H9 (cell line): ENCODE data around the gene MRTFB. TPM values are rescaled to one million over a fixed set of nuclear protein-coding genes. Genes with fewer than 3 reads are reported as not detected.

ENCODE experiments used
- DNase-seq: peaks from one replicate; pipeline ENCODE4 v3.0.0-alpha.2; 2017
- H2AFZ ChIP-seq: one replicate; pipeline ENCODE4 v1.6.1; 2013; ENCODE audit warnings: mild to moderate bottlenecking, low read length, control low read depth, moderate library complexity
- H2AK5ac ChIP-seq: 2 replicates; pipeline ENCODE4 v1.6.1; 2013; ENCODE audit warnings: low read length, control low read depth, mixed read lengths; ENCODE audit not compliant: insufficient read length
- H2BK120ac ChIP-seq: one replicate; pipeline ENCODE4 v1.6.1; 2013; ENCODE audit warnings: low read depth, mild to moderate bottlenecking, low read length, control low read depth, inconsistent platforms; ENCODE audit not compliant: poor library complexity, severe bottlenecking
- H2BK12ac ChIP-seq: 2 replicates; pipeline ENCODE4 v1.6.1; 2013; ENCODE audit warnings: low read length, control low read depth, mixed read lengths, low read depth; ENCODE audit not compliant: insufficient read length
- H2BK15ac ChIP-seq: 2 replicates; pipeline ENCODE4 v1.6.1; 2013; ENCODE audit warnings: low read depth, low read length, control low read depth
- H2BK20ac ChIP-seq: one replicate; pipeline ENCODE4 v1.6.1; 2013; ENCODE audit warnings: low read depth, mild to moderate bottlenecking, low read length, control low read depth, inconsistent platforms; ENCODE audit not compliant: poor library complexity, severe bottlenecking
- H2BK5ac ChIP-seq: 2 replicates; pipeline ENCODE4 v1.6.1; 2013; ENCODE audit warnings: low read length, control low read depth, mixed read lengths; ENCODE audit not compliant: insufficient read length
- H3K14ac ChIP-seq: 2 replicates; pipeline ENCODE4 v1.6.1; 2013; ENCODE audit warnings: low read length, control low read depth; ENCODE audit not compliant: insufficient read depth
- H3K18ac ChIP-seq: 2 replicates; pipeline ENCODE4 v1.6.1; 2013; ENCODE audit warnings: low read depth, mild to moderate bottlenecking, mixed read lengths, low read length, control low read depth; ENCODE audit not compliant: insufficient read length
- H3K23ac ChIP-seq: 2 replicates; pipeline ENCODE4 v1.6.1; 2013; ENCODE audit warnings: low read length, control low read depth, mixed read lengths, low read depth; ENCODE audit not compliant: insufficient read length
- H3K23me2 ChIP-seq: 2 replicates; pipeline ENCODE4 v1.6.1; 2013; ENCODE audit warnings: low read depth, mild to moderate bottlenecking, mixed read lengths, low read length, control low read depth; ENCODE audit not compliant: insufficient read length, poor library complexity, severe bottlenecking
- H3K27ac ChIP-seq: 2 replicates; pipeline ENCODE4 v1.5.1; 2013; ENCODE audit warnings: low read length, control low read depth, mixed read lengths, low read depth; ENCODE audit not compliant: insufficient read length
- H3K27me3 ChIP-seq: 2 replicates; pipeline ENCODE4 v1.6.1; 2013; ENCODE audit warnings: low read length, control low read depth, inconsistent platforms; ENCODE audit not compliant: insufficient read depth
- H3K4ac ChIP-seq: 2 replicates; pipeline ENCODE4 v1.6.1; 2013; ENCODE audit warnings: low read depth, mild to moderate bottlenecking, control low read depth, inconsistent platforms, low read length, moderate library complexity
- H3K4me1 ChIP-seq: 2 replicates; pipeline ENCODE4 v1.6.1; 2013; ENCODE audit warnings: low read length, control low read depth, inconsistent platforms; ENCODE audit not compliant: insufficient read depth
- H3K4me2 ChIP-seq: 2 replicates; pipeline ENCODE4 v1.6.1; 2013; ENCODE audit warnings: low read length, control low read depth, mixed read lengths; ENCODE audit not compliant: insufficient read length, insufficient read depth
- H3K56ac ChIP-seq: 2 replicates; pipeline ENCODE4 v1.6.1; 2013; ENCODE audit warnings: low read depth, mild to moderate bottlenecking, mixed read lengths, low read length, control low read depth; ENCODE audit not compliant: insufficient read length
- H3K79me1 ChIP-seq: 2 replicates; pipeline ENCODE4 v1.6.1; 2013; ENCODE audit warnings: low read depth, mild to moderate bottlenecking, moderate library complexity, low read length, control low read depth, inconsistent platforms; ENCODE audit not compliant: insufficient read depth, poor library complexity, severe bottlenecking
- H3K79me2 ChIP-seq: 2 replicates; pipeline ENCODE4 v1.6.1; 2013; ENCODE audit warnings: low read length, control low read depth, inconsistent platforms; ENCODE audit not compliant: insufficient read depth
- H3K9ac ChIP-seq: 2 replicates; pipeline ENCODE4 v1.6.1; 2013; ENCODE audit warnings: low read length, control low read depth, mixed read lengths; ENCODE audit not compliant: insufficient read length; ENCODE audit errors: extremely low read depth
- H3K9me3 ChIP-seq: one replicate; pipeline ENCODE4 v1.6.1; 2013; ENCODE audit warnings: low read depth, low read length, inconsistent platforms; ENCODE audit not compliant: control insufficient read depth
- H3T11ph ChIP-seq: one replicate; pipeline ENCODE4 v1.6.1; 2013; ENCODE audit warnings: mild to moderate bottlenecking, low read length, control low read depth, inconsistent platforms
- H4K20me1 ChIP-seq: one replicate; pipeline ENCODE4 v1.6.1; 2013; ENCODE audit not compliant: control insufficient read depth, insufficient read length, insufficient read depth
- H4K5ac ChIP-seq: 2 replicates; pipeline ENCODE4 v1.6.1; 2013; ENCODE audit warnings: low read depth, mild to moderate bottlenecking, mixed read lengths, low read length, control low read depth; ENCODE audit not compliant: insufficient read length
- H4K8ac ChIP-seq: replicated peaks from 2 replicates; pipeline ENCODE4 v1.6.1; 2013; ENCODE audit warnings: low read length, control low read depth, mixed read lengths, low read depth; ENCODE audit not compliant: insufficient read length
- H4K91ac ChIP-seq: 2 replicates; pipeline ENCODE4 v1.6.1; 2013; ENCODE audit warnings: low read depth, mild to moderate bottlenecking, moderate library complexity, mixed read lengths, low read length, control low read depth; ENCODE audit not compliant: insufficient read length
- H3K27ac Mint-ChIP-seq, 3 experiments: 2 replicates in 2 of 3; 3 replicates in 1 of 3; pipeline ENCODE4 v1.8.0; 2020 to 2021; ENCODE audit warnings: mixed read lengths in 3 of 3, mild to moderate bottlenecking in 1 of 3, moderate library complexity in 1 of 3
- H3K27me3 Mint-ChIP-seq: 2 replicates; pipeline ENCODE4 v1.8.0; 2021; ENCODE audit warnings: low read depth, mild to moderate bottlenecking, moderate library complexity, mixed read lengths
- H3K36me3 Mint-ChIP-seq, 3 experiments: 2 replicates in 2 of 3; 3 replicates in 1 of 3; pipeline ENCODE4 v1.8.0; 2020 to 2021; ENCODE audit warnings: low read depth in 3 of 3, mixed read lengths in 3 of 3; ENCODE audit not compliant: insufficient read depth in 1 of 3
- H3K4me1 Mint-ChIP-seq, 2 experiments: 2 replicates each; pipeline ENCODE4 v1.8.0; 2020; ENCODE audit warnings: mixed read lengths in 2 of 2
- H3K4me3 Mint-ChIP-seq, 2 experiments: 2 replicates in 1 of 2; 3 replicates in 1 of 2; pipeline ENCODE4 v1.8.0; 2020 to 2021; ENCODE audit warnings: mild to moderate bottlenecking in 2 of 2, mixed read lengths in 2 of 2, moderate library complexity in 1 of 2
- H3K9me3 Mint-ChIP-seq, 2 experiments: 2 replicates in 1 of 2; 3 replicates in 1 of 2; pipeline ENCODE4 v1.8.0; 2020; ENCODE audit warnings: mild to moderate bottlenecking in 2 of 2, mixed read lengths in 2 of 2, moderate library complexity in 1 of 2
- WGBS: extraction: QIAGEN DNeasy Blood & Tissue Kit; methylation state at CpG from one replicate; pipeline ENCODE4 v1.1.7; 2013; ENCODE audit warnings: missing lambda C conversion rate, low lambda C conversion rate, mixed read lengths; ENCODE audit not compliant: insufficient read length; ENCODE audit errors: extremely low coverage; 5-methylcytosine and 5-hydroxymethylcytosine counted together
- total RNA-seq: library from RNA; stranded (reverse); gene quantifications from 2 replicates; pipeline ENCODE4 v1.2.1, GENCODE V29; 2021
- TF ChIP-seq, protein P1 (sequence below): fragments of 200-600 bp; sonication (generic); conservative IDR thresholded peaks from 3 replicates; pipeline ENCODE4 v1.8.0; 2021; ENCODE audit warnings: antibody characterized with exemption, mild to moderate bottlenecking

MRTFB gene
- total RNA-seq, 1 experiment from 2014 or later: 29.9 TPM

DNA sequence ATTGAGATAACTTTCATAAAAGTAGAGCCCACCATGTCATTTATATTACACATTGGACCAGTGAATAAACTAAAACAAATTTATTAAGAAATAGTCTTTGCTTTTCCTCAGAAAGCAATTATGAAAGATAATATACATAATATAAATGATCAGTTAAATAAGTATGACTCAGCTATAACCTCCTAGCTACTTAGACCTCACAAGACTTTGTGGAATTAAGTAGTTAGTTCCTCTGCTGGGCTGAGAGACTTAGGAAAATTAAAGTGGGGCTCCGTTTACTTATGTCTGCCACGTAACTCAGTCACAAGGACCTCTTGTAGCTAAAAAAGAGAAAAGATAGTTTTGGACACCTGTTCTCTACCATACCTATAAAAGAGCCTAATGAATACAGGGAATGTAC, 76.9 kb downstream of the MRTFB start:
- Histone ChIP-seq H3K18ac (no peak overlapping the region), H3K27ac (no peak overlapping the region), H3K9ac (no peak overlapping the region), H3K23me2 (no peaks in the 10 kb centered on the region), H3K79me1 (no peaks in the 10 kb centered on the region), H2BK15ac (no peak overlapping the region), H3K4ac (no peak overlapping the region), H3K14ac (no peak overlapping the region), H2AK5ac (no peak overlapping the region), H4K5ac (no peak overlapping the region), H2BK20ac (no peak overlapping the region), H4K91ac (no peak overlapping the region), H3K27me3 (no peaks in the 10 kb centered on the region), H3K4me1 (no peaks in the 10 kb centered on the region; the same call in 1 of the 2 replicates), H4K20me1 (no peaks in the 10 kb centered on the region), H3K56ac (no peak overlapping the region), H2BK120ac (no peak overlapping the region), H2AFZ (no peak overlapping the region), H3K9me3 (no peaks in the 10 kb centered on the region), H3K79me2 (no peaks in the 10 kb centered on the region), H3T11ph (no peak overlapping the region), H3K4me2 (no peak overlapping the region), H2BK12ac (no peak overlapping the region), H4K8ac (no peak overlapping the region), H2BK5ac (no peak overlapping the region), H3K23ac (no peak overlapping the region)
- no peak overlapping the region for H3K4me3 Mint-ChIP-seq
- no peaks in the 10 kb centered on the region for H3K27me3 Mint-ChIP-seq
- no peak overlapping the region for H3K27ac Mint-ChIP-seq
- H3K9me3 Mint-ChIP-seq: no peaks in the 10 kb centered on the region
- TF ChIP-seq, protein P1, sequence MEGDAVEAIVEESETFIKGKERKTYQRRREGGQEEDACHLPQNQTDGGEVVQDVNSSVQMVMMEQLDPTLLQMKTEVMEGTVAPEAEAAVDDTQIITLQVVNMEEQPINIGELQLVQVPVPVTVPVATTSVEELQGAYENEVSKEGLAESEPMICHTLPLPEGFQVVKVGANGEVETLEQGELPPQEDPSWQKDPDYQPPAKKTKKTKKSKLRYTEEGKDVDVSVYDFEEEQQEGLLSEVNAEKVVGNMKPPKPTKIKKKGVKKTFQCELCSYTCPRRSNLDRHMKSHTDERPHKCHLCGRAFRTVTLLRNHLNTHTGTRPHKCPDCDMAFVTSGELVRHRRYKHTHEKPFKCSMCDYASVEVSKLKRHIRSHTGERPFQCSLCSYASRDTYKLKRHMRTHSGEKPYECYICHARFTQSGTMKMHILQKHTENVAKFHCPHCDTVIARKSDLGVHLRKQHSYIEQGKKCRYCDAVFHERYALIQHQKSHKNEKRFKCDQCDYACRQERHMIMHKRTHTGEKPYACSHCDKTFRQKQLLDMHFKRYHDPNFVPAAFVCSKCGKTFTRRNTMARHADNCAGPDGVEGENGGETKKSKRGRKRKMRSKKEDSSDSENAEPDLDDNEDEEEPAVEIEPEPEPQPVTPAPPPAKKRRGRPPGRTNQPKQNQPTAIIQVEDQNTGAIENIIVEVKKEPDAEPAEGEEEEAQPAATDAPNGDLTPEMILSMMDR: no peak
- peaks cover 3% of the 10 kb centered on the region in 2 experiments; a peak in 2 of 4 replicates for H3K4me1 Mint-ChIP-seq
- DNase-seq: no peak
- H3K36me3 Mint-ChIP-seq: peaks cover 0 to 3% (median 1%) of the 10 kb centered on the region in 3 experiments; a peak in 2 of 7 replicates
- no CpG with 5 or more reads among the region's 2 CpGs for WGBS
